ENCODE data around the gene JUNB. TPM values are rescaled to one million over a fixed set of nuclear protein-coding genes. Genes with fewer than 3 reads are reported as not detected.

The JUNB gene
- total and polyA plus RNA-seq, 10 of the 15 experiments (the other 5 are each of a cell fraction or from before 2014, with no cell fraction given): 0.55 to 144 (median 68.3) TPM

DNA sequence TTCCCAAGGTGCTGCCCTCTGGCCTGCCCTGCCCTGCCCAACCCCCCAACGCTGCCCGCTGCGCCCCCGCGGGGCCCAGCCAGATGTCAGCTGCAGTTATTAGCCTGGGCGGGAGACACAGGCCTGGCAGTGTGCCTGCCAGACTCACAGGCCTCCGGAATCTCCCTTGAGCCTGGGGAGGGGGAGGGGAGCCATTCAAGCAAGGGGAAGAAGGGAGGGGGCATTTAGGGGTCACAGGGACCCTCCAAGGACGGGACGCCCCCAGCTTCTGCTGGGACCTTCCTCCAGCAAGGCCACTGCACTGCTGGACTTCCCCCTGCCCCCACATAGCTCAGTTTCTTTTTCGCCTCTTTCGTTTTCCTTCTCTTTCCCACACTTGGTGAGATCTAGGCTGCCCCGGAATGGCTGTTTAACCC is 2.6 kb upstream of the JUNB start:
- intact Hi-C loops (cut with micrococcal nuclease; ENCODE audit: unreplicated experiment) (loop anchor here (5.0 to 10.0 kb wide), 2 partner anchors 149 to 1694 kb away; partner anchors contain the start of gene CALR), in situ Hi-C loops (cut with MboI) (no loop called here)
- RAD21 ChIA-PET (ENCODE audit: unreplicated experiment): interaction anchor here (0.6 to 4.5 kb wide), 4 partner anchors 11 to 102 kb away, joined by 3 to 49 read pairs (median 4); no protein-coding TSS in a partner anchor
- peak; percentile 1 for ATAC-seq
- DNase-seq (ENCODE audit: low read depth, low spot score): peak; percentile 84
- Histone ChIP-seq H3K27me3 (replicated peaks in 1 of 2; ENCODE audit: control insufficient read depth in 2 of 2, insufficient read depth in 2 of 2, low read length in 1 of 2) (no peaks in the 10 kb centered on the region), H3K4me2 (ENCODE audit: control insufficient read depth, insufficient read depth) (peak overlapping the region; percentile 97), H3K9ac (ENCODE audit: control insufficient read depth, insufficient read depth, low read length) (peak overlapping the region; percentile 97), H3K9me3 (replicated peaks; ENCODE audit: control insufficient read depth, insufficient read depth, low read length) (no peaks in the 10 kb centered on the region), H3K79me2 (ENCODE audit: control insufficient read depth, insufficient read depth, low read length) (peaks cover 42% of the 10 kb centered on the region), H3K36me3 (ENCODE audit: control insufficient read depth in 2 of 2, insufficient read depth in 2 of 2, low read length in 1 of 2) (no peaks in the 10 kb centered on the region), H2AFZ (ENCODE audit: control insufficient read depth, low read depth, low read length) (no peak overlapping the region; the same call in none of the 2 replicates), H3K4me1 (ENCODE audit: control insufficient read depth, insufficient read depth, low read length) (peaks cover 56% of the 10 kb centered on the region), H3K27ac (ENCODE audit: control insufficient read depth, insufficient read depth) (peak overlapping the region; percentile 99), H3K4me3 (peak overlapping the region; percentile 90), H4K20me1 (ENCODE audit: control insufficient read depth, insufficient read depth) (no peaks in the 10 kb centered on the region)
- TSS peak; percentile 72 for BruUV-seq (replicated peaks)
- POLR2A ChIA-PET: interaction anchor here (0.5 to 3.4 kb wide), 5 partner anchors 10 to 366 kb away, joined by 4 to 66 read pairs (median 5); no protein-coding TSS in a partner anchor
- FAIRE-seq: no peak
- SMC1A ChIA-PET (ENCODE audit: uncharacterized antibody, unreplicated experiment): interaction anchor here (1.4 to 4.1 kb wide), 3 partner anchors 11 to 29 kb away, joined by 3 to 28 read pairs (median 4); no protein-coding TSS in a partner anchor
- CTCF ChIA-PET: interaction anchor here (1.3 to 4.2 kb wide), 4 partner anchors 8 to 23 kb away, joined by 3 to 44 read pairs (median 15); no protein-coding TSS in a partner anchor
- WGBS (ENCODE audit: insufficient coverage, insufficient replicate concordance, low lambda C conversion rate, missing lambda C conversion rate): under 1% methylated on average over 12 of the region's 12 CpGs
- peak; percentile 46; the same call in 1 of the 2 replicates for TF ChIP-seq BACH1 (IDR thresholded peaks at IDR 0.05; ENCODE audit: borderline replicate concordance)
- no peak for TF ChIP-seq NFIC (IDR thresholded peaks at IDR 0.05; ENCODE audit: low read depth, low read length)
- TF ChIP-seq HDAC2 (IDR thresholded peaks at IDR 0.05): no peak
- peak; percentile 98 for TF ChIP-seq GATAD2B (conservative IDR thresholded peaks at IDR 0.05; ENCODE audit: low read depth)
- TF ChIP-seq PAX8 (IDR thresholded peaks at IDR 0.05): no peak
- no peak for TF ChIP-seq MYC (IDR thresholded peaks at IDR 0.05; ENCODE audit: insufficient read depth, insufficient read length, insufficient replicate concordance, low read length, severe bottlenecking)
- 0 out of 2 replicates have a peak, but pooled peaks have one; percentile 9 for TF ChIP-seq RAD21 (IDR thresholded peaks at IDR 0.05; ENCODE audit: insufficient read depth, low read depth, low read length)
- TF ChIP-seq FOXM1 (IDR thresholded peaks at IDR 0.05; ENCODE audit: low read depth, low read length): no peak
- no peak for TF ChIP-seq ZNF217 (IDR thresholded peaks at IDR 0.05)
- peak; percentile 90 for TF ChIP-seq ESRRA (IDR thresholded peaks at IDR 0.05; ENCODE audit: low read length)
- no peak for TF ChIP-seq RFX5 (IDR thresholded peaks at IDR 0.05; ENCODE audit: low read depth, low read length)
- peak; percentile 66 for TF ChIP-seq POLR2A (IDR thresholded peaks at IDR 0.05; ENCODE audit: low read depth, low read length)
- TF ChIP-seq NR2F1 (conservative IDR thresholded peaks at IDR 0.05): peak; percentile 96
- TF ChIP-seq EGR1 (IDR thresholded peaks at IDR 0.05; ENCODE audit: borderline replicate concordance in 1 of 2, low read depth in 2 of 2, low read length in 2 of 2): peak; percentile 5 to 79
- no peak for TF ChIP-seq TCF7 (IDR thresholded peaks at IDR 0.05; ENCODE audit: borderline replicate concordance)
- no peak for TF ChIP-seq KAT2A (conservative IDR thresholded peaks at IDR 0.05; ENCODE audit: control insufficient read depth, low read depth, low read length)
- TF ChIP-seq, protein P1, sequence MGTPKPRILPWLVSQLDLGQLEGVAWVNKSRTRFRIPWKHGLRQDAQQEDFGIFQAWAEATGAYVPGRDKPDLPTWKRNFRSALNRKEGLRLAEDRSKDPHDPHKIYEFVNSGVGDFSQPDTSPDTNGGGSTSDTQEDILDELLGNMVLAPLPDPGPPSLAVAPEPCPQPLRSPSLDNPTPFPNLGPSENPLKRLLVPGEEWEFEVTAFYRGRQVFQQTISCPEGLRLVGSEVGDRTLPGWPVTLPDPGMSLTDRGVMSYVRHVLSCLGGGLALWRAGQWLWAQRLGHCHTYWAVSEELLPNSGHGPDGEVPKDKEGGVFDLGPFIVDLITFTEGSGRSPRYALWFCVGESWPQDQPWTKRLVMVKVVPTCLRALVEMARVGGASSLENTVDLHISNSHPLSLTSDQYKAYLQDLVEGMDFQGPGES (IDR thresholded peaks at IDR 0.05): no peak
- peak; percentile 80 for TF ChIP-seq MEF2B (IDR thresholded peaks at IDR 0.05; ENCODE audit: partially characterized antibody, poor library complexity, severe bottlenecking)
- no peak for TF ChIP-seq BMI1 (IDR thresholded peaks at IDR 0.05; ENCODE audit: borderline replicate concordance)
- TF ChIP-seq SIX5 (IDR thresholded peaks at IDR 0.05; ENCODE audit: low read depth, low read length, severe bottlenecking): no peak
- TF ChIP-seq JUNB (IDR thresholded peaks at IDR 0.05): peak; percentile 28; the same call in 1 of the 2 replicates
- no peak for TF ChIP-seq ZNF207 (IDR thresholded peaks at IDR 0.05; ENCODE audit: borderline replicate concordance)
- TF ChIP-seq CEBPB (IDR thresholded peaks at IDR 0.05; ENCODE audit: borderline replicate concordance in 1 of 2, low read depth in 2 of 2, low read length in 2 of 2): no peak

All from GM12878 (cell line).